ENCODE results near the gene WNT8B.

The WNT8B gene, protein sequence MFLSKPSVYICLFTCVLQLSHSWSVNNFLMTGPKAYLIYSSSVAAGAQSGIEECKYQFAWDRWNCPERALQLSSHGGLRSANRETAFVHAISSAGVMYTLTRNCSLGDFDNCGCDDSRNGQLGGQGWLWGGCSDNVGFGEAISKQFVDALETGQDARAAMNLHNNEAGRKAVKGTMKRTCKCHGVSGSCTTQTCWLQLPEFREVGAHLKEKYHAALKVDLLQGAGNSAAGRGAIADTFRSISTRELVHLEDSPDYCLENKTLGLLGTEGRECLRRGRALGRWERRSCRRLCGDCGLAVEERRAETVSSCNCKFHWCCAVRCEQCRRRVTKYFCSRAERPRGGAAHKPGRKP

GRCh38 chr10:100462709-100463108 lies at the start of gene WNT8B:
WNT8B (plus strand) TSS chr10:100463009; CDS start chr10:100463169, 160 bp downstream.
- no peak within 1 kb of the TSS for H3K9ac ChIP-seq (ENCODE audit: low read depth, low read length, poor library complexity, severe bottlenecking)
- TF ChIP-seq, protein P1, sequence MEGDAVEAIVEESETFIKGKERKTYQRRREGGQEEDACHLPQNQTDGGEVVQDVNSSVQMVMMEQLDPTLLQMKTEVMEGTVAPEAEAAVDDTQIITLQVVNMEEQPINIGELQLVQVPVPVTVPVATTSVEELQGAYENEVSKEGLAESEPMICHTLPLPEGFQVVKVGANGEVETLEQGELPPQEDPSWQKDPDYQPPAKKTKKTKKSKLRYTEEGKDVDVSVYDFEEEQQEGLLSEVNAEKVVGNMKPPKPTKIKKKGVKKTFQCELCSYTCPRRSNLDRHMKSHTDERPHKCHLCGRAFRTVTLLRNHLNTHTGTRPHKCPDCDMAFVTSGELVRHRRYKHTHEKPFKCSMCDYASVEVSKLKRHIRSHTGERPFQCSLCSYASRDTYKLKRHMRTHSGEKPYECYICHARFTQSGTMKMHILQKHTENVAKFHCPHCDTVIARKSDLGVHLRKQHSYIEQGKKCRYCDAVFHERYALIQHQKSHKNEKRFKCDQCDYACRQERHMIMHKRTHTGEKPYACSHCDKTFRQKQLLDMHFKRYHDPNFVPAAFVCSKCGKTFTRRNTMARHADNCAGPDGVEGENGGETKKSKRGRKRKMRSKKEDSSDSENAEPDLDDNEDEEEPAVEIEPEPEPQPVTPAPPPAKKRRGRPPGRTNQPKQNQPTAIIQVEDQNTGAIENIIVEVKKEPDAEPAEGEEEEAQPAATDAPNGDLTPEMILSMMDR (conservative IDR thresholded peaks at IDR 0.05; ENCODE audit: low read length), result no peak
- no peak for TF ChIP-seq EZH2phosphoT487 (IDR thresholded peaks at IDR 0.05; ENCODE audit: borderline replicate concordance)
- H3K79me2 ChIP-seq (ENCODE audit: insufficient read depth, low read length), result no peaks in the 10 kb centered on the region
- H3K4me3 ChIP-seq (ENCODE audit: low read length, poor library complexity, severe bottlenecking), result no peak within 1 kb of the TSS
- H3K9me2 ChIP-seq (replicated peaks; ENCODE audit: low read depth, low read length), result no peaks in the 10 kb centered on the region
- no peaks in the 10 kb centered on the region for H3K4me1 ChIP-seq (ENCODE audit: insufficient read depth, low read length, poor library complexity, severe bottlenecking)
- H2AFZ ChIP-seq (ENCODE audit: low read length), result no peak within 1 kb of the TSS
- H3K9me3 ChIP-seq (ENCODE audit: insufficient read depth, low read depth, low read length), result no peaks in the 10 kb centered on the region
- H3K27me3 ChIP-seq (ENCODE audit: insufficient read depth, low read length, poor library complexity, severe bottlenecking), result no peaks in the 10 kb centered on the region
- no peaks in the 10 kb centered on the region for H3K36me3 ChIP-seq (ENCODE audit: insufficient read depth, low read length)
- H4K20me1 ChIP-seq (ENCODE audit: insufficient read depth, low read length, poor library complexity, severe bottlenecking), result no peaks in the 10 kb centered on the region
- no peaks in the 10 kb centered on the region for H3F3A ChIP-seq (ENCODE audit: low read depth)
- H3K4me2 ChIP-seq (ENCODE audit: low read depth, low read length, poor library complexity, severe bottlenecking), result no peak within 1 kb of the TSS

- no peak overlapping the region for H3K4me2 ChIP-seq (ENCODE audit: low read depth, low read length, poor library complexity, severe bottlenecking)
- no peaks in the 10 kb centered on the region for H3K27me3 ChIP-seq (ENCODE audit: insufficient read depth, low read length, poor library complexity, severe bottlenecking)
- H3K9me3 ChIP-seq (ENCODE audit: insufficient read depth, low read depth, low read length), result no peaks in the 10 kb centered on the region
Measured at GRCh38 chr10:100413173-100413572, 49.6 kb upstream of the WNT8B start.

DNA sequence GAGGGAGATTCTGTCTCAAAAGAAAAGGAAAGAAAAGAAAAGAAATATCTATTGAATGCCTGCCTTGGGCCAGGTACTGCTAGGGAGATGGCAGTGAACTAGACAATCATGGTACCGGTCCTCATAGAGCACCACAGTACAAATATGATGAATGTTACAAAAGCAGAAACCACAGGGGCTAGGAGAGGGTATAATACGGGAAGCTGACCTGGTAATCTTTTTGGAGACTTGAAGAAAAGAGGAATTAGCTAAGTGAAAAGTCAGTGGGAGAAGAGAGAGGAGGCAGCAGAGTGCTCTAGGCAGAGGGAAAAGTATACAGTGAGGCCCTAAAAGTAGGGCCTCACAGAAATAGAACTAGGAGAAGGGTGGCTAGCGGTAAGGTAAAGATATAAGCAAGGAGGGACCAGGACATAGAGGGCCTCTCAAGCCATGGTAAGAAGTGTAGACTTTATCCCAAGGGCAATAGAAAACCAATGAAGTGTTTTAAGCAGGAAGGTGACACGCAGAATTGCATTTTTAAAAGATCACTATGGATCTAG lies 42.8 kb upstream of the WNT8B start:
- Histone ChIP-seq H3K9ac (ENCODE audit: low read depth, low read length, poor library complexity, severe bottlenecking) (no peak overlapping the region), H3K4me3 (ENCODE audit: low read length, poor library complexity, severe bottlenecking) (no peak overlapping the region), H3K79me2 (ENCODE audit: insufficient read depth, low read length) (no peaks in the 10 kb centered on the region), H3K4me1 (ENCODE audit: insufficient read depth, low read length, poor library complexity, severe bottlenecking) (no peaks in the 10 kb centered on the region), H3K27me3 (ENCODE audit: insufficient read depth, low read length, poor library complexity, severe bottlenecking) (no peaks in the 10 kb centered on the region), H3K9me3 (ENCODE audit: insufficient read depth, low read depth, low read length) (no peaks in the 10 kb centered on the region), H3F3A (ENCODE audit: low read depth) (no peaks in the 10 kb centered on the region), H3K9me2 (replicated peaks; ENCODE audit: low read depth, low read length) (no peaks in the 10 kb centered on the region), H2AFZ (ENCODE audit: low read length) (peak overlapping the region; percentile 41; the same call in 1 of the 2 replicates), H3K4me2 (ENCODE audit: low read depth, low read length, poor library complexity, severe bottlenecking) (no peak overlapping the region), H3K36me3 (ENCODE audit: insufficient read depth, low read length) (no peaks in the 10 kb centered on the region), H4K20me1 (ENCODE audit: insufficient read depth, low read length, poor library complexity, severe bottlenecking) (no peaks in the 10 kb centered on the region)
- no peak for TF ChIP-seq EZH2phosphoT487 (IDR thresholded peaks at IDR 0.05; ENCODE audit: borderline replicate concordance)
- TF ChIP-seq, protein P1 (conservative IDR thresholded peaks at IDR 0.05; ENCODE audit: low read length), result no peak

More at GRCh38 chr10:100413173-100413572, 49.6 kb upstream of the WNT8B start:
- Histone ChIP-seq H3K79me2 (ENCODE audit: insufficient read depth, low read length) (no peaks in the 10 kb centered on the region), H3K4me3 (ENCODE audit: low read length, poor library complexity, severe bottlenecking) (no peak overlapping the region), H3K9me2 (replicated peaks; ENCODE audit: low read depth, low read length) (no peaks in the 10 kb centered on the region), H2AFZ (ENCODE audit: low read length) (no peak overlapping the region), H3K4me1 (ENCODE audit: insufficient read depth, low read length, poor library complexity, severe bottlenecking) (no peaks in the 10 kb centered on the region), H3K36me3 (ENCODE audit: insufficient read depth, low read length) (no peaks in the 10 kb centered on the region), H3K9ac (ENCODE audit: low read depth, low read length, poor library complexity, severe bottlenecking) (no peak overlapping the region), H4K20me1 (ENCODE audit: insufficient read depth, low read length, poor library complexity, severe bottlenecking) (no peaks in the 10 kb centered on the region), H3F3A (ENCODE audit: low read depth) (no peaks in the 10 kb centered on the region)
- TF ChIP-seq, protein P1 (conservative IDR thresholded peaks at IDR 0.05; ENCODE audit: low read length), result no peak
- no peak for TF ChIP-seq EZH2phosphoT487 (IDR thresholded peaks at IDR 0.05; ENCODE audit: borderline replicate concordance)
